Astrocyte (in vitro differentiated cells and primary cell): ENCODE measurements around the gene RASA2. TPM values are rescaled to one million over a fixed set of nuclear protein-coding genes. Genes with fewer than 3 reads are reported as not detected.

Source experiments
- DNase-seq: peaks from one replicate; pipeline ENCODE4 v3.0.0-alpha.2; 2010; ENCODE audit warnings: low read depth
- FAIRE-seq: peaks from 2 replicates; lab custom pipeline; 2011; peaks lifted over from hg19 to GRCh38; lab: Jason Lieb, UNC
- H2AFZ ChIP-seq: 2 replicates; pipeline ENCODE4 v1.6.0; 2012; ENCODE audit warnings: low read depth, low read length, inconsistent platforms
- H3K27ac ChIP-seq: 2 replicates; pipeline ENCODE4 v1.5.1; 2011; ENCODE audit warnings: low read depth, low read length, inconsistent platforms
- H3K27me3 ChIP-seq: 2 replicates; pipeline ENCODE4 v1.6.0; 2011; ENCODE audit warnings: low read length, inconsistent platforms; ENCODE audit not compliant: insufficient read depth
- H3K36me3 ChIP-seq: 2 replicates; pipeline ENCODE4 v1.5.1; 2011; ENCODE audit warnings: low read length, inconsistent platforms; ENCODE audit not compliant: insufficient read depth
- H3K4me1 ChIP-seq: 2 replicates; pipeline ENCODE4 v1.5.1; 2011; ENCODE audit warnings: low read length, inconsistent platforms; ENCODE audit not compliant: insufficient read depth
- H3K4me2 ChIP-seq: 2 replicates; pipeline ENCODE4 v1.6.0; 2012; ENCODE audit warnings: low read length, inconsistent platforms
- H3K4me3 ChIP-seq: 2 replicates; pipeline ENCODE4 v1.5.1; 2011; ENCODE audit warnings: low read depth, mild to moderate bottlenecking, low read length, inconsistent platforms; ENCODE audit not compliant: insufficient read depth
- H3K79me2 ChIP-seq: 2 replicates; pipeline ENCODE4 v1.6.0; 2012; ENCODE audit warnings: mild to moderate bottlenecking, low read length, inconsistent platforms; ENCODE audit not compliant: insufficient read depth
- H3K9ac ChIP-seq: 2 replicates; pipeline ENCODE4 v1.6.0; 2012; ENCODE audit warnings: mild to moderate bottlenecking, low read length, inconsistent platforms
- H3K9me3 ChIP-seq: 2 replicates; pipeline ENCODE4 v1.5.1; 2012; ENCODE audit warnings: low read depth, mild to moderate bottlenecking, low read length, inconsistent platforms; ENCODE audit not compliant: insufficient read depth
- H4K20me1 ChIP-seq: 2 replicates; pipeline ENCODE4 v1.6.0; 2012; ENCODE audit warnings: low read length, inconsistent platforms; ENCODE audit not compliant: insufficient read depth
- H3K27ac Mint-ChIP-seq: one replicate; pipeline ENCODE4 v1.8.0; 2021; ENCODE audit warnings: mild to moderate bottlenecking, mixed read lengths; ENCODE audit not compliant: unreplicated experiment
- H3K27me3 Mint-ChIP-seq: one replicate; pipeline ENCODE4 v1.8.0; 2021; ENCODE audit warnings: low read depth, mixed read lengths; ENCODE audit not compliant: unreplicated experiment
- H3K36me3 Mint-ChIP-seq: one replicate; pipeline ENCODE4 v1.8.0; 2021; ENCODE audit warnings: low read depth, mixed read lengths; ENCODE audit not compliant: unreplicated experiment
- H3K4me1 Mint-ChIP-seq: one replicate; pipeline ENCODE4 v1.8.0; 2021; ENCODE audit warnings: low read depth, mixed read lengths; ENCODE audit not compliant: unreplicated experiment
- H3K4me3 Mint-ChIP-seq: one replicate; pipeline ENCODE4 v1.8.0; 2021; ENCODE audit warnings: mild to moderate bottlenecking, moderate library complexity, mixed read lengths; ENCODE audit not compliant: unreplicated experiment
- H3K9me3 Mint-ChIP-seq: one replicate; pipeline ENCODE4 v1.8.0; 2021; ENCODE audit warnings: mild to moderate bottlenecking, mixed read lengths; ENCODE audit not compliant: unreplicated experiment
- EZH2 ChIP-seq: IDR thresholded peaks from 2 replicates; pipeline ENCODE4 v1.6.1; 2012; ENCODE audit warnings: mild to moderate bottlenecking, low read length, inconsistent platforms; ENCODE audit not compliant: insufficient read depth
- total RNA-seq: library from RNA; stranded (reverse); gene quantifications from 2 replicates; pipeline ENCODE4 v1.2.1, GENCODE V29; 2021
- TF ChIP-seq, protein P1 (sequence below): IDR thresholded peaks from 2 replicates; pipeline ENCODE4 v1.5.1; 2011; ENCODE audit warnings: low read depth, mild to moderate bottlenecking, inconsistent platforms, low read length, moderate library complexity; ENCODE audit not compliant: insufficient read depth

Gene RASA2
- total RNA-seq, 1 donor from 2014 or later: 19.0 TPM

GRCh38 chr3:141643391-141643790 is 156.6 kb downstream of the RASA2 start:
- Histone ChIP-seq H3K9ac (no peak overlapping the region), H3K36me3 (no peaks in the 10 kb centered on the region), H3K9me3 (no peaks in the 10 kb centered on the region), H3K4me2 (no peak overlapping the region), H3K4me1 (no peaks in the 10 kb centered on the region), H3K4me3 (no peak overlapping the region), H3K27ac (no peak overlapping the region), H3K79me2 (no peaks in the 10 kb centered on the region), H3K27me3 (no peaks in the 10 kb centered on the region), H2AFZ (no peak overlapping the region), H4K20me1 (no peaks in the 10 kb centered on the region)
- H3K4me1 Mint-ChIP-seq: peaks cover 9% of the 10 kb centered on the region
- H3K36me3 Mint-ChIP-seq: peaks cover 2% of the 10 kb centered on the region
- peak; percentile 81 for DNase-seq
- H3K27me3 Mint-ChIP-seq: no peaks in the 10 kb centered on the region
- no peak overlapping the region for H3K4me3 Mint-ChIP-seq
- H3K9me3 Mint-ChIP-seq: no peaks in the 10 kb centered on the region
- FAIRE-seq: no peak
- no peak overlapping the region for H3K27ac Mint-ChIP-seq
- TF ChIP-seq, protein P1, sequence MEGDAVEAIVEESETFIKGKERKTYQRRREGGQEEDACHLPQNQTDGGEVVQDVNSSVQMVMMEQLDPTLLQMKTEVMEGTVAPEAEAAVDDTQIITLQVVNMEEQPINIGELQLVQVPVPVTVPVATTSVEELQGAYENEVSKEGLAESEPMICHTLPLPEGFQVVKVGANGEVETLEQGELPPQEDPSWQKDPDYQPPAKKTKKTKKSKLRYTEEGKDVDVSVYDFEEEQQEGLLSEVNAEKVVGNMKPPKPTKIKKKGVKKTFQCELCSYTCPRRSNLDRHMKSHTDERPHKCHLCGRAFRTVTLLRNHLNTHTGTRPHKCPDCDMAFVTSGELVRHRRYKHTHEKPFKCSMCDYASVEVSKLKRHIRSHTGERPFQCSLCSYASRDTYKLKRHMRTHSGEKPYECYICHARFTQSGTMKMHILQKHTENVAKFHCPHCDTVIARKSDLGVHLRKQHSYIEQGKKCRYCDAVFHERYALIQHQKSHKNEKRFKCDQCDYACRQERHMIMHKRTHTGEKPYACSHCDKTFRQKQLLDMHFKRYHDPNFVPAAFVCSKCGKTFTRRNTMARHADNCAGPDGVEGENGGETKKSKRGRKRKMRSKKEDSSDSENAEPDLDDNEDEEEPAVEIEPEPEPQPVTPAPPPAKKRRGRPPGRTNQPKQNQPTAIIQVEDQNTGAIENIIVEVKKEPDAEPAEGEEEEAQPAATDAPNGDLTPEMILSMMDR: no peak
- no peak for TF ChIP-seq EZH2

- Mint-ChIP-seq H3K9me3 (no peaks in the 10 kb centered on the region), H3K4me3 (no peak overlapping the region), H3K4me1 (peaks cover 13% of the 10 kb centered on the region), H3K36me3 (peaks cover 2% of the 10 kb centered on the region), H3K27me3 (no peaks in the 10 kb centered on the region), H3K27ac (no peak overlapping the region)
- Histone ChIP-seq H3K9me3 (no peaks in the 10 kb centered on the region), H3K4me3 (no peak overlapping the region), H3K4me2 (no peak overlapping the region), H3K36me3 (no peaks in the 10 kb centered on the region), H3K27me3 (no peaks in the 10 kb centered on the region), H3K27ac (no peak overlapping the region), H2AFZ (no peak overlapping the region), H3K4me1 (no peaks in the 10 kb centered on the region), H3K9ac (no peak overlapping the region), H3K79me2 (no peaks in the 10 kb centered on the region), H4K20me1 (no peaks in the 10 kb centered on the region)
- no peak for FAIRE-seq
- TF ChIP-seq, protein P1: no peak
- TF ChIP-seq EZH2: no peak
- no peak for DNase-seq
These were observed 157.0 kb downstream of the RASA2 start for GRCh38 chr3:141643796-141644195.

- H3K9me3 ChIP-seq: no peaks in the 10 kb centered on the region
- H3K4me1 ChIP-seq: no peaks in the 10 kb centered on the region
- DNase-seq: no peak
- no peaks in the 10 kb centered on the region for H4K20me1 ChIP-seq
- H3K79me2 ChIP-seq: no peaks in the 10 kb centered on the region
- no peaks in the 10 kb centered on the region for H3K36me3 ChIP-seq
- peaks cover 1% of the 10 kb centered on the region for H3K27me3 ChIP-seq
- Mint-ChIP-seq H3K4me3 (no peak overlapping the region), H3K36me3 (peaks cover 2% of the 10 kb centered on the region), H3K27me3 (no peaks in the 10 kb centered on the region), H3K9me3 (no peaks in the 10 kb centered on the region), H3K4me1 (peaks cover 15% of the 10 kb centered on the region), H3K27ac (no peak overlapping the region)
- no peak overlapping the region for H2AFZ ChIP-seq
- no peak for FAIRE-seq
- H3K4me3 ChIP-seq: no peak overlapping the region
- H3K4me2 ChIP-seq: no peak overlapping the region
- no peak overlapping the region for H3K9ac ChIP-seq
- no peak overlapping the region for H3K27ac ChIP-seq
- no peak for TF ChIP-seq EZH2
- TF ChIP-seq, protein P1: peak; percentile 71
These were observed 158.1 kb downstream of the RASA2 start for GRCh38 chr3:141644931-141645330.
